PC-9 (cell line): ENCODE results near the gene GBX2.

Source experiments
- EZH2 ChIP-seq: fragments of 200-600 bp; sonication (generic); IDR thresholded peaks from 2 replicates; pipeline ENCODE4 v1.8.0; 2017; ENCODE audit warnings: antibody characterized with exemption, low read depth
- TF ChIP-seq, protein P1 (sequence below): fragments of 200-600 bp; sonication (generic); conservative IDR thresholded peaks from 2 replicates; pipeline ENCODE4 v1.6.1; 2017; ENCODE audit warnings: mixed run types, antibody characterized with exemption, mild to moderate bottlenecking, moderate library complexity

GRCh38 chr2:236208019-236208926 is 40.1 kb upstream of the GBX2 start:
- TF ChIP-seq, protein P1, sequence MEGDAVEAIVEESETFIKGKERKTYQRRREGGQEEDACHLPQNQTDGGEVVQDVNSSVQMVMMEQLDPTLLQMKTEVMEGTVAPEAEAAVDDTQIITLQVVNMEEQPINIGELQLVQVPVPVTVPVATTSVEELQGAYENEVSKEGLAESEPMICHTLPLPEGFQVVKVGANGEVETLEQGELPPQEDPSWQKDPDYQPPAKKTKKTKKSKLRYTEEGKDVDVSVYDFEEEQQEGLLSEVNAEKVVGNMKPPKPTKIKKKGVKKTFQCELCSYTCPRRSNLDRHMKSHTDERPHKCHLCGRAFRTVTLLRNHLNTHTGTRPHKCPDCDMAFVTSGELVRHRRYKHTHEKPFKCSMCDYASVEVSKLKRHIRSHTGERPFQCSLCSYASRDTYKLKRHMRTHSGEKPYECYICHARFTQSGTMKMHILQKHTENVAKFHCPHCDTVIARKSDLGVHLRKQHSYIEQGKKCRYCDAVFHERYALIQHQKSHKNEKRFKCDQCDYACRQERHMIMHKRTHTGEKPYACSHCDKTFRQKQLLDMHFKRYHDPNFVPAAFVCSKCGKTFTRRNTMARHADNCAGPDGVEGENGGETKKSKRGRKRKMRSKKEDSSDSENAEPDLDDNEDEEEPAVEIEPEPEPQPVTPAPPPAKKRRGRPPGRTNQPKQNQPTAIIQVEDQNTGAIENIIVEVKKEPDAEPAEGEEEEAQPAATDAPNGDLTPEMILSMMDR = no peak
- TF ChIP-seq EZH2 = no peak
